HG02885 (cell line): Measurements from ENCODE around the gene DPYSL4.

Experiments
- ATAC-seq: cut with Tn5 transposase; IDR thresholded peaks from one replicate; pipeline ENCODE4 v1.9.1; 2021; ENCODE audit warnings: mild to moderate bottlenecking; ENCODE audit not compliant: unreplicated experiment, poor library complexity

DPYSL4 gene

DNA sequence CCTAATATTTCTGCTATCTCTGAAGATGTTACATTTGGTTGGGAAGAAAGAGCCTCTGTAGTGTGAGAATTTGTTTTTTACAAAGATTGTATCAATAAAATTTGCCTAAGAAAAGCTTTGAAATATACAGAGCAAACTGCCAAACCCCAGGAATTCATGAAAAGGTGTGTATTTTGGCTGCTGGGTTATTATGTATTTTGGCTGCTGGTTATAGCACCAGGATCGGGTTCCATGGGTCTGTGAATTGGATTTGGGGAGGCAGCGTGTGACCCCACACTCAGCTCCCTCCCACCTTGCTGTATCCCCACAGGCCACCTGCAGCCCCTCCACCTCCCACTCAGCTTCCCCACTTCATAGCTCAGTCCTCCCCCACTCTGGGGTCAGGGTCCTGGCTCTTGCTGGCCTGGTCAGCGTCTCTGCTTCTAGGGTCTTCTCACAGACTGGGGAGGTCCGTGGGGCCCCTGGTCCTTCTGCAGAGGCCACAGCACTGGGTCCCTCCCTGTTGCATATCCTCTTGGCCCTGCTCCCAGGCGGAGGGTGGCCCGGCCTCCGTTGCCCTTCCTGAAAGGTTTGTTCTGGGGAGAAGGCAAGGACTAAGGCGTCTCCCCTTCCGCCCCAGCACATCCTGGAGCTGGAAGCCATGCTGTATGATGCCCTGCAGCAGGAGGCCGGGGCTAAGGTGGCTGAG, 24.0 kb upstream of the DPYSL4 start:
- ATAC-seq: no peak

DNA sequence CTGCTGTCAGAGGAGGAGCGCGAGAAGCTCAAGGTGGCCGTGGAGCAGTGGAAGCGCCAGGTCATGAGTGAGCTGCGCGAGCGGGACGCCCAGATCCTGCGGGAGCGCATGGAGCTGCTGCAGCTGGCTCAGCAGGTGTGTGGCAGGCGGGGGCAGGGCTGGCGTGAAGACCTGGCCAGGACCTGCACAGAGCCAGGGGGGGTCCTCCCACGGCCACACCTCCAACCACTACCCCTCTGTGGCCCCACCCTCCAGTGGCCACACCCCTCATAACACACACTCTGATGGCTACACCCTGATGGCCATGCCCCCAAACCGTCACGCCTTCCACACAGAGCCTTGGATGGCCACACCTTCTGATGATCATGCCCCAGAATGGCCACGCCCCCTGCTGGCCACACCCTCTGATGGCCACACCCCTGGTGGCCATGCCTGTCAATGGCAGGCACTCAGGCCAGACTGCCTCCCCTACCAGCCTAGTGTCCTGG, 23.4 kb upstream of the DPYSL4 start:
- no peak for ATAC-seq

GRCh38 chr10:132163826-132164515, 22.8 kb upstream of the DPYSL4 start:
- no peak for ATAC-seq

- no peak for ATAC-seq
Observed at GRCh38 chr10:132164761-132165278, 21.9 kb upstream of the DPYSL4 start.

GRCh38 chr10:132165416-132165980, 21.2 kb upstream of the DPYSL4 start:
- no peak for ATAC-seq

- ATAC-seq: no peak
Observed at GRCh38 chr10:132166216-132166950, 20.4 kb upstream of the DPYSL4 start.

DNA sequence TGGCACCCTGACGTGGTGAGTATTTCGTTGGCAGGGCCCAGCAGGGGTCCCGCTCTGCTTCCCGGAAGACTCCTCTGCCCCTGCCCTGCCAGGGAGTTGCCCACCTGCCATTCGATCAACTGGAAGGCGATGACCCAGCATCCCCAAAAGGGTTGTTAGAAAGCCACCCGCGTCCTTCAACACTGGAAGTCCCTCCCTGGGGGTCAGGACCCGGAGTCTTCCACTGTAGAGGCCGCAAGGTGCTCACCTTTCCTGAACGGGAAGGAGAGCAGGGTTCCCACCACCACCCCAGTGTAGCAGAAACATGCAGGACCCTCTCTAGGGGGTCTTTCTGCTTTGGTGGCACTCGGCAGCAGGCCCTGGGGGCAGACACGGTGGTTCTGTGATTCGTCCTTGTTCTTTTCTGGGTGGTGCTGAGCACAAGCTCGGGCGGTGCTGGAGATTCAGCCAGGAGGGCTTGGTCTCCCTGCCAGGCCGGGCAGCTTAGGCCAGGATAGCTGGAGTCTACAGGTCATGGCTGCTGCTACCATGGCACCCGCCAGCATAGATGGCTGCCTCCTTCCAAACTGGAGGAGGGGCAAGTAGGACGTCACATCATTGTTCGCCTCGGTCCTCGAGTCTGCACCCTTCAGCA, 19.6 kb upstream of the DPYSL4 start:
- no peak for ATAC-seq

GRCh38 chr10:132167976-132168375, 18.8 kb upstream of the DPYSL4 start:
- ATAC-seq: no peak

- no peak for ATAC-seq
Observed at GRCh38 chr10:132168571-132169030, 18.1 kb upstream of the DPYSL4 start.

DNA sequence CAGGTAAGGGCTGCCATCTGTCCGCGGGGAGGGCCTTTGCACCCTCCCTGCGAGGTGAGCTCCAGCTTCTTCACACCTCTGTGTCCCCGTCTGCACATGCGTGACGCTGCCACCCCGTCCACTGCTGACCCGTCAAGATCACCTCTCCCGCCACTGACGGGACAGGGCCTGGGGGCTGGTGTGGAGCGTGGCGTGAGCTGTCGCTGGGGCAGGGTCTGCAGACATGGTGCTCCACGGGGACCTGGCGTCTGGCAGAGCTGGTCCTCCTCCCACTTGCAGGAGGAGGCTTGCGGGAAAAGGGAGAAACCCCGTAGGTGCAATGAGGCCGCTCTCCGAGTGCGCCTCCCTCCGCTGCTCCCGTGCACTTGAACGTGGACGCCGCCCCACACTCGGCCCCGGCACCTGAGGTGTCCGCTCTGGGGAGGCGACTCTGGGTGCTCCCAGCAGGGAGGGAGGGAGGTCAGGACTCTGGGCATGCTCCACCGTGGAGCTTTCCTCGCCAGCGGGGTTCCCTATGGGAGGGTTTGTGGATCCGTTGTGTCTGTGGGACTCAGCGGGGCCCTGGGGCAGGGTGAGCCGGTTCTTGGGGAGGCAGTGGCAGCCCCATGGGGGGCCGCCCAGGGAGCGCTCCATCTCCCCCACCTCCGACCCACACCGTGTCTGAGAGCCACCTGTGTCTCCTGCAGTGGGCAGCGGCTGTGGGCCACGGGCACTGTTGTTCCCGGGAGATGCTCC, 17.6 kb upstream of the DPYSL4 start:
- no peak for ATAC-seq

GRCh38 chr10:132169766-132170560, 16.8 kb upstream of the DPYSL4 start:
- ATAC-seq: no peak

GRCh38 chr10:132170561-132171361, 16.0 kb upstream of the DPYSL4 start:
- ATAC-seq: no peak

- no peak for ATAC-seq
Observed at GRCh38 chr10:132172091-132173066, 14.4 kb upstream of the DPYSL4 start.

DNA sequence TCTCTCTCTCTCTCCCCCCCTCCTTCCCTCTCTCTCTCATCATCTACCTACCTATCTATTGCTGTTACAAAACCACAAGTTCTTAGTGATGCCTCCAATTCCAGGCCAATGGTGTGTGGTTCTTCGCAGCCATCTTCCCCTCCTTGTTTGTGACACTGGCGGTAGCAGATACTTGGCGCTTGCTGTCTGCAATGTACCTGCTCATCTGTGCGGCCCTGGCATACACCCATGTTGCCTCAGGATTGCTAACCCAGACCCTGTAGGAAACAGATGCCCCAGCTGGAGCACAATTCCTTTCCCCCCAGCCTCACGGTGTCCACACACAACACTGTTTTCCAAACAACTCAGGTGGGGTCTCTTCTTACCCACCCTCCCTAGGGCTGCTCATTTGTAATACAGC, 13.6 kb upstream of the DPYSL4 start:
- ATAC-seq: no peak

- ATAC-seq: no peak
Observed at GRCh38 chr10:132174237-132174636, 12.5 kb upstream of the DPYSL4 start.

DNA sequence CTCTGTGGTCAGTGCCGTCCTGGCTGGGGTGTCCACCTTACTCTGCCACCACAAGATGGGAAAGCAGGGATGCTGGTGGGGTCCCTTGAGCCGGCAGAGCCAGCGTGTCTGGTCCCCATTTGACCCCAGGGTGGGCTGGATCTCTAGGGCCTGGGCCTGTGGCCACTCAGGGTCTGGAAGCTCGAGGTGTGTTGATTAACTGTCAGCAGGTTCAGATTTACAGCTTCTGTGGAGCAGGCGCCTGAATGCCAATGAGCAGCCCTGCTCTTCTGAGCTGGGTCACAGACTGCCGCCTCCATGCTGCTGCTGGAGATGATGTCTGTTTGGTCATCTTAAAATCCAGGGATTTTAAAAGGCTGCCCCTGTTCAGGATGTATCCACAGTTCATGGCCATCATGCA, 11.3 kb upstream of the DPYSL4 start:
- no peak for ATAC-seq
